HepG2 (cell line): ENCODE measurements around the gene MT1F. TPM values are rescaled to one million over a fixed set of nuclear protein-coding genes. Genes with fewer than 3 reads are reported as not detected.
A peak's percentile ranks its signal among the peaks of the same experiment; 100 is the strongest.

ENCODE experiments used
- ATF1 ChIP-seq: IDR thresholded peaks from 2 replicates; pipeline ENCODE4 v1.6.1; 2016; ENCODE audit warnings: mild to moderate bottlenecking, control low read depth
- ATF7 ChIP-seq, 2 experiments: fragments of 450-650 bp in 1 of 2; sonication (generic) in 1 of 2; formaldehyde crosslinking in 1 of 2; IDR thresholded peaks; 2 replicates each; pipeline versions ENCODE4 v1.4.0 to v1.6.1; 2016 to 2020; ENCODE audit warnings: antibody characterized with exemption in 1 of 2, mild to moderate bottlenecking in 1 of 2, missing genetic modification reagents in 1 of 2
- ATF7-NPFF ChIP-seq: sonication (generic); formaldehyde crosslinking; IDR thresholded peaks from 2 replicates; pipeline ENCODE4 v1.8.1; 2023; ENCODE audit warnings: mild to moderate bottlenecking, low read depth, missing genetic modification reagents, moderate library complexity
- E2F5 ChIP-seq: sonication (generic); formaldehyde crosslinking; conservative IDR thresholded peaks from 2 replicates; pipeline ENCODE4 v1.4.0; 2020; ENCODE audit warnings: missing genetic modification reagents
- HMG20B ChIP-seq: conservative IDR thresholded peaks from 2 replicates; pipeline ENCODE4 v1.6.1; 2016; ENCODE audit warnings: missing genetic modification reagents, missing compliant biosample characterization
- HNF1B ChIP-seq: sonication (generic); formaldehyde crosslinking; IDR thresholded peaks from 2 replicates; pipeline ENCODE4 v1.5.1; 2020; ENCODE audit warnings: mild to moderate bottlenecking, moderate library complexity, missing genetic modification reagents
- HNRNPUL1 ChIP-seq: fragments of 200-400 bp; formaldehyde crosslinking; IDR thresholded peaks from 2 replicates; pipeline ENCODE4 v1.6.1; 2017; ENCODE audit warnings: low read depth, mild to moderate bottlenecking, low read length, moderate library complexity
- KIAA2018 ChIP-seq: sonication (generic); formaldehyde crosslinking; IDR thresholded peaks from 2 replicates; pipeline ENCODE4 v1.5.0; 2020; ENCODE audit warnings: mild to moderate bottlenecking, missing genetic modification reagents, borderline replicate concordance
- MIER3 ChIP-seq: IDR thresholded peaks from 2 replicates; pipeline ENCODE4 v1.6.1; 2016; ENCODE audit warnings: missing compliant biosample characterization, borderline replicate concordance
- MTA1 ChIP-seq: sonication (generic); formaldehyde crosslinking; IDR thresholded peaks from 2 replicates; pipeline ENCODE4 v1.4.0; 2020; ENCODE audit warnings: missing genetic modification reagents, mild to moderate bottlenecking, borderline replicate concordance
- RCOR2 ChIP-seq: IDR thresholded peaks from 2 replicates; pipeline ENCODE4 v1.6.1; 2016; ENCODE audit warnings: missing biosample characterization, missing genetic modification reagents
- RFX5 ChIP-seq: IDR thresholded peaks from 2 replicates; pipeline ENCODE4 v1.6.1; 2011; ENCODE audit warnings: low read depth, low read length, improper control_type of control experiment
- SP140L ChIP-seq: sonication (generic); formaldehyde crosslinking; IDR thresholded peaks from 2 replicates; pipeline ENCODE4 v1.4.0; 2020; ENCODE audit warnings: missing genetic modification reagents, borderline replicate concordance
- TGIF2 ChIP-seq: IDR thresholded peaks from 2 replicates; pipeline ENCODE4 v1.6.1; 2016; ENCODE audit warnings: control low read depth, missing compliant biosample characterization
- ZNF34 ChIP-seq: sonication (generic); formaldehyde crosslinking; IDR thresholded peaks from 2 replicates; pipeline ENCODE4 v1.4.0; 2020; ENCODE audit warnings: mild to moderate bottlenecking, missing genetic modification reagents, borderline replicate concordance
- ZNF577 ChIP-seq: sonication (generic); formaldehyde crosslinking; IDR thresholded peaks from 2 replicates; pipeline ENCODE4 v1.4.0; 2020; ENCODE audit warnings: mild to moderate bottlenecking, low read depth, missing genetic modification reagents, borderline replicate concordance
- ZNF644 ChIP-seq: IDR thresholded peaks from 2 replicates; pipeline ENCODE4 v1.6.1; 2016; ENCODE audit warnings: low read depth
- ZNF746 ChIP-seq: sonication (generic); formaldehyde crosslinking; IDR thresholded peaks from 2 replicates; pipeline ENCODE4 v1.8.0; 2022; ENCODE audit warnings: mild to moderate bottlenecking, missing genetic modification reagents
- polyA plus RNA-seq, 8 experiments: library from polyadenylated mRNA; depleted of rRNA in 3 of 8; stranded (reverse) in 7 of 8; unstranded in 1 of 8; fragments of >200 nt; fragmentation: Illumina TruSeq in 4 of 8; extraction: Trizol in 4 of 8; gene quantifications; 2 replicates each; pipeline versions ENCODE4 v1.2.1 to v1.2.3, GENCODE V29; 2011 to 2016; ENCODE audit warnings: low read depth in 4 of 8, missing spikeins in 1 of 8, mixed read lengths in 1 of 8; ENCODE audit not compliant: insufficient read depth in 1 of 8
- total RNA-seq, 5 experiments: library from RNA; depleted of rRNA; stranded (reverse); fragments of >200 nt; fragmentation: Illumina TruSeq; extraction: Trizol; gene quantifications; 2 replicates each; pipeline ENCODE4 v1.2.3, GENCODE V29; 2016; ENCODE audit warnings: low read depth in 1 of 5

The MT1F gene
- total and polyA plus RNA-seq, 2 of the 13 experiments (the other 11 are each of a cell fraction or from before 2014, with no cell fraction given), result 1.9 to 169 TPM

GRCh38 chr16:56611281-56611833 is 46.4 kb upstream of the MT1F start (continued):
- TF ChIP-seq KIAA2018 (CRISPR knock-in tag) (no peak), ATF7-NPFF (CRISPR knock-in tag) (no peak), ATF7 (IDR thresholded peaks at IDR 0.05) (no peak), ATF7 (CRISPR knock-in tag; IDR thresholded peaks at IDR 0.05) (no peak), ZNF577 (no peak), ZNF746 (CRISPR knock-in tag) (no peak), SP140L (CRISPR knock-in tag) (no peak), RCOR2 (CRISPR knock-in tag) (peak; percentile 54; the same call in 1 of the 2 replicates), ATF1 (CRISPR knock-in tag) (no peak), HNF1B (CRISPR knock-in tag) (peak; percentile 71; the same call in 1 of the 2 replicates), E2F5 (CRISPR knock-in tag) (no peak), ZNF644 (CRISPR knock-in tag) (no peak), MIER3 (CRISPR knock-in tag) (no peak), HMG20B (CRISPR knock-in tag) (no peak), RFX5 (peak; percentile 47; the same call in 1 of the 2 replicates), HNRNPUL1 (no peak), ZNF34 (CRISPR knock-in tag) (no peak), MTA1 (CRISPR knock-in tag) (no peak), TGIF2 (CRISPR knock-in tag) (0 out of 2 replicates have a peak, but pooled peaks have one; percentile 17)
